Measurements from ENCODE around the gene PLEKHA8. TPM values are rescaled to one million over a fixed set of nuclear protein-coding genes. Genes with fewer than 3 reads are reported as not detected.

The PLEKHA8 gene
- total RNA-seq, 1 experiment from 2014 or later, result 38.1 TPM

- peaks cover 8% of the 10 kb centered on the region for H3K9me3 Mint-ChIP-seq
- H3K36me3 Mint-ChIP-seq, result peaks cover 8% of the 10 kb centered on the region
- peaks cover 21% of the 10 kb centered on the region for H3K4me1 Mint-ChIP-seq
- DNase-seq (ENCODE audit: low spot score) (peak; percentile 31), ATAC-seq (peak; percentile 51)
- ChIA-PET POLR2A (interaction anchor here (1.1 kb wide), 1 partner anchor 38 kb away, joined by 5 read pairs; the partner anchor contains the start of gene FKBP14), CTCF (interaction anchor here (0.8 to 0.9 kb wide), 2 partner anchors 10 to 76 kb away, joined by 3 read pairs; no protein-coding TSS in a partner anchor)
- peaks cover 18% of the 10 kb centered on the region for H3K27me3 Mint-ChIP-seq (ENCODE audit: low read depth)
- peak overlapping the region; percentile 75 for H3K27ac Mint-ChIP-seq
- peak overlapping the region; percentile 83 for H3K4me3 Mint-ChIP-seq
- no peak; the same call in 1 of the 2 replicates for TF ChIP-seq FOXK1 (CRISPR knock-in tag; IDR thresholded peaks at IDR 0.05)
- peak; percentile 54; the same call in 1 of the 2 replicates for TF ChIP-seq ZBTB43 (CRISPR knock-in tag; IDR thresholded peaks at IDR 0.05)
- TF ChIP-seq ZSCAN18 (CRISPR knock-in tag; IDR thresholded peaks at IDR 0.05), result no peak
- TF ChIP-seq SMAD4 (CRISPR knock-in tag; IDR thresholded peaks at IDR 0.05), result no peak
- 0 out of 2 replicates have a peak, but pooled peaks have one; percentile 40 for TF ChIP-seq NR3C1 (CRISPR knock-in tag; conservative IDR thresholded peaks at IDR 0.05; ENCODE audit: low read depth)
- no peak for TF ChIP-seq CREB1 (CRISPR knock-in tag; IDR thresholded peaks at IDR 0.05)
- no peak for TF ChIP-seq ZNF232 (CRISPR knock-in tag; IDR thresholded peaks at IDR 0.05)
- TF ChIP-seq NFE2L1 (CRISPR knock-in tag; IDR thresholded peaks at IDR 0.05), result no peak
- TF ChIP-seq E2F5 (CRISPR knock-in tag; IDR thresholded peaks at IDR 0.05), result no peak; the same call in 1 of the 2 replicates
- TF ChIP-seq PREB (CRISPR knock-in tag; IDR thresholded peaks at IDR 0.05; ENCODE audit: borderline replicate concordance), result no peak
- no peak for TF ChIP-seq PRDM15 (CRISPR knock-in tag; IDR thresholded peaks at IDR 0.05)
- TF ChIP-seq FOXP1 (CRISPR knock-in tag; IDR thresholded peaks at IDR 0.05; ENCODE audit: borderline replicate concordance), result peak; percentile 51
- TF ChIP-seq ZNF396 (CRISPR knock-in tag; IDR thresholded peaks at IDR 0.05; ENCODE audit: borderline replicate concordance), result no peak
- no peak for TF ChIP-seq E2F1 (CRISPR knock-in tag; IDR thresholded peaks at IDR 0.05)
- TF ChIP-seq ZNF532 (CRISPR knock-in tag; IDR thresholded peaks at IDR 0.05; ENCODE audit: borderline replicate concordance), result no peak
- TF ChIP-seq ZNF317 (CRISPR knock-in tag; IDR thresholded peaks at IDR 0.05; ENCODE audit: borderline replicate concordance, low read depth), result no peak
- TF ChIP-seq USF2 (CRISPR knock-in tag; IDR thresholded peaks at IDR 0.05), result no peak
- no peak for TF ChIP-seq E2F4 (CRISPR knock-in tag; IDR thresholded peaks at IDR 0.05; ENCODE audit: borderline replicate concordance, low read depth)
- no peak for TF ChIP-seq ZNF671 (CRISPR knock-in tag; IDR thresholded peaks at IDR 0.05)
These were observed 39.6 kb upstream of the PLEKHA8 start for GRCh38 chr7:29988424-29989256.
